Body of pancreas (tissue), 4 donors: ENCODE results near the gene KMT5C.

Source experiments
- CTCF ChIP-seq, 7 experiments: fragments of 450-650 bp in 4 of 7; fragments of 200-600 bp in 3 of 7; sonication (generic) in 3 of 7; IDR thresholded peaks; one replicate each; pipeline ENCODE4 v1.5.1; 2016 to 2019; ENCODE audit warnings: antibody characterized with exemption in 7 of 7
- POLR2A ChIP-seq, 3 donors: fragments of 450-650 bp; IDR thresholded peaks; one replicate each; pipeline ENCODE4 v1.6.1; 2016; ENCODE audit warnings: antibody characterized with exemption in 3 of 3, mild to moderate bottlenecking in 2 of 3

GRCh38 chr19:55353356-55353802 is 13.7 kb downstream of the KMT5C start:
- no peak for TF ChIP-seq CTCF (IDR thresholded peaks at IDR 0.05)
- TF ChIP-seq POLR2A (IDR thresholded peaks at IDR 0.05) = no peak
